ENCODE results near the gene FERMT2.
"Not testable (repeated sequence)": the region's sequence is repeated elsewhere in the genome, so short reads cannot be mapped to it uniquely, and the experiment has no call there.

The FERMT2 gene

DNA sequence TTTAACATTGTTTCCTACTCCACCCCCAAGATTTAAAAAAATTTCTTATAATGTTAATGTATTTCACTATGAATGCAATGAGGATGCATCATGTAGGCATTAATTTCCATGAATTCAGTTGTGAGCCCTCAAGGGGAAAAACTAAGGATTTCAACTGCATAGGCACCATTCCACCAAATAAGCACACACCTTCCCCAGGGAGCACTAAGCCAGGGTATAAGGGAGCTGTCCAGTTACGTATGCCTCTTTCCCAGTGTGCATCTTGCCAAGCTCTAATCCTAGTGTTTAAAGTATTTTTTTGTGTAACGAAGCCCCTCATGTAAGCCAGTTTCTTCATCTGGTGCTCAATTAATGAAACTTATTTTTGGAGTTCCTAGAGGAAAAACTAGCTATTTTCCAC is 6.6 kb downstream of the FERMT2 start:
- DNase-seq (ENCODE audit: low read depth), result no peak

DNA sequence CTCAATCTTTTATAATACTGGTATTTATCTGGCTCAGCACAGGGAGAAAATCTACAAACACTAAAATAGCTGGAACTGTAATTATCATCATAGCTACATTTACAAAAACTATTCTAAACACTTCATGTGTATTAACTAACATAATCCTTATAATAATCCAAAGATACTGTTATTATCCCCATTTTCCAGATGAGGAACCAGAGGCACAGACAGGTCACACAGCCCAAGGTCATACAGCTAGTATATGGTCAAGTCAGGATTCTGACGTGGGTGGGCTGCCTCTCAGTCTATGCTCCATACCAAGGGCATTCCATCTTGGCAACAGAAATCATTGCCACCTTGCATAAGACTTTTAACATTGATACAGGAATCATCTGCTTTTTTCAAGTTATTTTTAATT is 11.4 kb downstream of the FERMT2 start:
- DNase-seq (ENCODE audit: low read depth), result no peak

DNA sequence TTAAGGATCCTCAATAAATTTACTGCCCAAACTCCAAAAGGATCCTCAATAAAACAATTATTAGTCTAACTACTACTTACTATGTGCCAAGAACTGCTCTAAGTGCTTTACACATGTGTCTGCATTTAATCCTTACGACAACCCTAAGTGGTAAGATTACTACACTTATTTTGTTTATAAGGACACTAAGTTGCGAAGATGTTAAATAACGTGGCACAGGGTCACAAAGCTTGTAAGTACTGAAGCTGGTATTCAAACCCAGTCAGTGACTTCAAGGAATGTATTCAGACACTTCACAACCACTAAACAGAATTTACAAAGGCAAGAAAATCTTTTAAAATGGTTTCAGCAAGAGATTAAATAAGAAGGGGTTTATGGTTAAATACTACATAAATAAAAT is 13.0 kb downstream of the FERMT2 start:
- DNase-seq (ENCODE audit: low read depth), result no peak

DNA sequence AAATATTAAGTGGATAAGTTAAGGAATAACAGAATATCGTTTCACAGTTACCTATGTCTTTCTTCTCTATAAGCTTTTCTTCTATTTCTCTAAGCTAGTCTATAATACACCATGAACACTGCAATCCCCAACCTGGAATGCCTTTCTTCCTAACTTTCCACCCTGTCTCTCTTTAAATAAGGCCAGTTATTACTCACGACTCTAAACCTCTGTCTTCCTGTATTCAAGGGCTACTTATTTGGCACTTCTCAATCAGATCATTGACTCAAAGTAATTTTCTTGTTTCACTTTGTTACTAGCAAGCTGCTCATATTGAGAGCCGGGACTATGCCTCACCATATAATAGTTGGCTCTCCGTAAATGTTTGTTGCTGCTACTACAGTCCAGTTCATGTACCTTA is 13.5 kb downstream of the FERMT2 start:
- DNase-seq (ENCODE audit: low read depth), result no peak

DNA sequence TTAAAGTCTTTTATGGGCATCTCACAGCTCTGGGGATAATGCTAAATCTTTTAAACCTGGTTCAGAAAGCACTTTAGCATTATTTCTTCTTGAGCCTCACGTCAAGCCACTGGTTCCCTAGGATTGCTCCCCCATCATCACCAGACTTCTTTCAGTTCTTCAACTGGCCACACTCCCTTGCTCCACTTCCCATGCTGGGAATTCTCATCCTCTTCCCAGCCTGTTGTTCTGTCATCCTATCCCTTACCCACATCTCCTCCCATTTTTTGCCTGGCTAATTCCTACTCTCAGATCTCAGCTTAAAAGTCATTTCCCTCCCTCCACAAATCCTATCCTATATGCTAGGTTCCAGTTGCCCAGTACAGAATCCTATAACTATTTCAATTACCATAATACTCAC is 14.4 kb downstream of the FERMT2 start:
- DNase-seq (ENCODE audit: low read depth), result no peak

DNA sequence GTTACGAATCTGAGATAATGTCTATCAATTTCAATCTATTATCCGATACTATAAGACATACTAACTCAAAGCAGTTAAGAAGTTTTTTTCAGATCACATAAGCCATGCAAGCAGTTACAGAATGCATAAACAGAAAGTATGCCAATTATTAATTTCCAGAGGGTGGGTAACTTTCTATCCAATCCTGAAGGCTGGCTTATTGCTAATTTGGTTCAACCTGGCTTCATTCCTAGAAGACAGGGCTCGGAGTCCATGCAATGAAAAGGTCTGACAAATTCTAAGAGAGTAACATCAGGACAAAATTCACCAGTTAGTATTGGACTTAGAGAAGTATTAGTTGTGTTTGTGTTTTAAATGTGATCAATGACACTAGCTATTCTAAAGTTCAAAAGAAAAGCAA is 15.0 kb downstream of the FERMT2 start:
- DNase-seq (ENCODE audit: low read depth), result no peak

DNA sequence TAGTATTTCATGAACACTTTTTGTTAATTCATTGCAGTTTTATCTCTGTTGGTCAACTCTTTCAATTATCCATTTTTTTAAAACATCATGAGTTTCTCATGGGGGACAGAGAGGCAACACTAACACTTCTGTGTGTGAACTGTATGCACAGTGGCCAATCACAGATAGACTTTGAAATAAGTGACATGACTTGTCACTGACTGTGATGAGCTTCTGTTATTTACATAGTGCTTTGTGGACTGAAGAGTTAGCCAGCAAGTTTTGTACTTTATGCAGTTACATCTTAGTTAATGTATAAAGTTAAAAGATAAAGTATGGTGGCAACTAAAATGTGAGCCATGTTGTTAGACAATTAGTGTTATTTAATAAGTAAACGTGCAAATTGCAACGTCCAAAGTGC is 16.1 kb downstream of the FERMT2 start:
- no peak for DNase-seq (ENCODE audit: low read depth)

DNA sequence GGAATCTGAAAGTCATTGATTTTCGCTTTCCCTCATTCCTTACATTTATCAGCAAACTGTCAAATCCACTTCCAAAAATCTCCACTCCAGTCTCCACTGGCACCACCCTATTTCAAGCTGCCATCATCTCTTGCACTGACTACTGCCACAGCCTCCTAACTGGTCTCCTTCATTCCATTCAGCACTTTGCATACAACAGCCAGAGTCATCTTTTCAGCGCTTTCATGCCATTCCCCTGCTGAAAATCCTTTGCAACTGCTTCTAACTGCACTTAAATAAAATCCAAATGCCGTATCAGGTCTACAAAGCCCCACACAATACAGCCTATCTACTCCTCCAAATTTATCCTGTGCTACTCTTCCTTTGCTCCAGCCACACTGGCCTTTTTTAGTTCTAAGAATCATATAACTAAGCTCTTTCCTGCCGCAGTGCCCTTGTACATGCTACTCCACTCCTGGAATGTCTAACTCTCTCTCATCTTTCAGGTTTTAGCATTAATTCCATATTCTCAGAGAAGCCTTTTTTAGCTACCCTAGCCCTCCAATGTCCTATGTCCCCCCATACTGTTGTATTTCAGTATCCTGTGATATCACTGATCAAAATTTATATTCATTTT is 21.6 kb downstream of the FERMT2 start:
- no peak for DNase-seq (ENCODE audit: low read depth)

DNA sequence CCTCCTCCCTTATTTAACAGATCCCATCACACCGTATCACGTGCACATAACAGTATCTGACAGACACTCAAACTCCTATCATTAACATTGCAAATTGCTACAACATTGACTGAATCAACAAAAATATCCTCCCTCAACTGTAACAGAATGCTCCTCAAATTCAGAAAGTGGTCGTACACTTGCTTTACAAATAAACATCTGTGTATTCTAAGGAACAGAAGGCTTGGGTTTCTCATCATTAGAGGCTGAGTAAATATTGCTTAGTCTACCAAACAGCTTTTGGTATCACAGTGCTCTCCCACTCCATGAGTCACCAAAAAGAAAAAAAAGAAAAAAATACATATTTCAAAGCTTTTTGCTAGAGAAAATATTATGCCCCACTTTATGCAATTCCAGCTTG is 23.9 kb downstream of the FERMT2 start:
- DNase-seq (ENCODE audit: low read depth), result peak; percentile 38

DNA sequence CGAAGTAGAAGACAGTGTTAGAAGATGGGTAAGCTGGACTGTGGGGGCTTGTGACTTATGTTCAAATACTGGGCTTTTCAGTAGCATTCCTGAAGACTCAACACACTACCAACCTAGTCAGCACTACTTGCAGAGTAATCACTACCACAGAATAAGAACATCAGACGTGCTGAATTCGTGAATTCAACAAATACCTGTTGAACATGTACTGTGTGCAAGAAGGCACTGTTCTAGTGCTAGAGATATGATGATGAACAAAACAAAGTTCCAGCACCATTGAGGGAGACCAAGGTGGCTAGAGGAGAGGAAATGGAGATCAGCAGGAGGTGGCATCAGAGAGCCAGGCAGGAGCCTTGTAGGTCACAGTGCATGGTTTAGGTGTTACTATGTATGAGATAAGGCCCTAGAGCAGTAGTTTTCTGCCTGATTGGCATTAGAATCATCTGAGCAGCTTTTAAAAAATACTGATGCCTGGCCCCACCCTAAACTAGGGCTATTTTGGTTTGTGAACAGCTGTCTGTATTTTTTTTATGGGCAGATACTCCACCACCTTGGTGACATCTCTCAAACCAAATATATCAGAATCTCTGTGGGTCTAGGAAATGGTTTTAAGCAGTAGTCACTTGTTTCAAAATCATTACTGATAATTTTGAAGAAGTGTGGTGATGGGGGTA is 26.8 kb downstream of the FERMT2 start:
- DNase-seq (ENCODE audit: low read depth), result no peak

DNA sequence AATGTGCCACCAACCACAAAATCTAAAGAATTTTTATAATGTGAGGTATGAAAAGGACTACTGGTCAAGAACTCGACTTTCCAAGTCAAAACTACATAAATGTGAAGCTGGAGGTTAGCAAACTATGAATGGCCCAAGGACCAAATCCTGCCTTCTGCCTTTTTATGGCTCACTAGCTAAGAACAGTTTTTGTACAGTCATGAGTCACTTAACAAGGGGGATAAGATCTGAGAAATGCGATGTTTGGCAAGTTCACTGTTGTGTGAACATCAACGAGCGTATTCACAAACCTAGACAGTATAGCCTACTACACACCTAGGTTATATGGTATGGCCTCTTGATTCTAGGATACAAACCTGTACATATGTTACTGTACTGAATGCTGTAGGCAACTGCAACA is 28.2 kb downstream of the FERMT2 start:
- peak; percentile 88 for DNase-seq (ENCODE audit: low read depth)

DNA sequence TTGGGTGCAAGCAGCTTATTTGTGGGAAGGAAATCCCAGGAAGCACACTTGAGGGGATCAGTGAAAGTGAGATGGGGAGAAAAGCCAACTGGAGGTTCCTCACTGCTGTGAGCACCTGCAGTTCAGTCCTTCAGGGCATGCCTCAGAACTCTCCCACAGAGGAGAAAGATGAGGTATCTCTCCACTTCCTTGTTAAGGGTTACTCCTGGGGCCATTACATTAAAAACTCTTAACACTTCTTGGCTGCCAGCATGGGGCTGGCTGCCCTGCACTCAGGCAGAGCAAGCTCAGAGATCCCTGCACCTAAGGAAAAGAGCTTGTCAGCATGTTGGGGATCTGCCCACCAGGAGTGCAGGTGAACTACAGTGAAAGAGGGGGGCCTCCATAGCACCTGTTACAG is 28.8 kb downstream of the FERMT2 start:
- DNase-seq (ENCODE audit: low read depth), result no peak

DNA sequence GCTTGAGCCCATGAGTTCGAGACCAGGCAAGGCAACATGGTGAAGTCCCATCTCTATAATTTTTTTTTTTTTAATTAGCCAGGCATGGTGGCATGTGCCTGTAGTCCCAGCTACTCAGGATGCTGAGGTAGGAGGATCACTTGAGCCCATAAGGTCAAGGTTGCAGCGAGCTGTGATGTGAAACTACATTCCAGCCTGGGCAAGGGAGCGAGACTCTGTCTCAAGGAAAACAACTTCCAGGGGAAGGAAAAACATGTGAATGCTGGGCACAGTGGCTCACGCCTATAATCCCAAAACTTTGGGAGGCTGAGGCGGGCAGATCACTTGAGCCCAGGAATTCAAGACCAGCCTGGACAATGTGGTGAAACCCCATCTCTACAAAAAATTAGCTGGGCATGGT is 30.4 kb downstream of the FERMT2 start:
- not testable (repeated sequence) for DNase-seq (ENCODE audit: low read depth)

DNA sequence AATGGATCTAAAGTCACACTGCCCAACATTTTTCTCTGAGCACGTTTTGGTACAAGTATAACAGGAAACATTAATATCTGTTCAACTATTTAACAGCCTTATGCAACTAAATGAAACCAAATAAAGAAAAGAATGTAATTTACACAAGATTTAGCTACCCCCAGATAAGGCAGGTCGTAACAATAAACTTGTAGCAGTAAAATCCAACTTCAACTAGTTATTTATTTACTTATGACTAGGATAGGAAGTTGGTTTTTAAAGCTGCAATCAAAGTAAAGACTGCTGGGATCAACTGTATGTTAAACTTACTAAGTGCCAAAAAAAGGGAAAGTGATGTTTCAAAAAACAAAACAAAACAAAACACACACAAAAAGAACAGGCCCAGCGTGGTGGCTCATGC is 30.9 kb downstream of the FERMT2 start:
- DNase-seq (ENCODE audit: low read depth), result peak; percentile 82

DNA sequence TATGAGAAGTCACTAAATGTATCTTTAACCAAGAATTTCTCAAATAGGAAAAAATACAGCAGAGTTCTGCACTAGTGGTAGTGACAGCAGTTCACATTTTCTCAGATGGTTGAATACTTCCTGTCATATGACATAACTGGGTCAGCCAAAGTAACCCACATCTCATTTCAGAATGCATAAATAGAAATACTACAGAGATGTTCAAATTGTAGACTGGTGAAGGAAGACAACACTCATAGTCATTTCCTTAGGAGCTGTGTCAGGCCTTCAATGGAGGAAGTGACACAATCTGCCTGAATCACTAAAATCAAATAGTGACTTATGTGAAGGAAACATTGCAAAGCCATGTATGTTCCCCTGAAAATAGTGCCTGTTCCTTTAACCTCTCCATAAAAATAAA is 32.4 kb downstream of the FERMT2 start:
- peak; percentile 81 for DNase-seq (ENCODE audit: low read depth)

DNA sequence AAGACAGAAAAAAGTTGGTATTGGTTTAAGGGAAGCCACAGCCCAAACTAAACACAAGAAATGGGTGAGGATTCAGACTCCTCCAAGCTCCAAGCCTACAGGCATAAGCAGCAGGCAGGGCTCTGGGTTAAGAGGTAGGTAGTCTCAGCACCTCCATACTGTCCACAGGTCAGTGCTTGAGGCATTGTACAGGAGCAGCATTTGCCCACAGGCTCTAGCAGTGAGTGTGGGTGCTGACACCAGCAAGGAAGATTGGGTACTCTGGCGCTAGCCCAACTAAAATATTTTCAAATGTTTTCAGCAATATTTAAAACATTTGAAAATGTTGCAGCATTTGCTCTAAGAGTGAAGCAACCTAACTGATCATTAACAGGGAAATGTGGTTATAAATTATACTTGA is 33.1 kb downstream of the FERMT2 start:
- DNase-seq (ENCODE audit: low read depth), result peak; percentile 52

DNA sequence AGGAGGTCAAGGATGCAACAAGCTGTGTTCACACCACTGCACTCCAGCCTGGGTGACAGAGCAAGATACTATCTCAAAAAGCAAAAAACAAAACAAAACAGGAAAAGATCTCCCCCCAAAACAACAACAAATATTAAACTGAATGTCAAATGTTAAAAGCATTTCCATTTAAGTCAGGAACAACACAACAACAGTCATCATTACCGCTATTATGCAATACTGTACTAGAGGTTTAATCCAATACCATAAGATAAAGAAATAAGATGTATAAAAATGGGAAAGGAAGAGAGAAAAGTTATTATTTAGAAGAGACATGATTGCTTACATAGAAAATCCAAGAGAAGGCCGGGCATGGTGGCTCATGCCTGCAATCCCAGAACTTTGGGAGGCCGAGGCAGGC is 36.6 kb downstream of the FERMT2 start:
- DNase-seq (ENCODE audit: low read depth), result no peak

DNA sequence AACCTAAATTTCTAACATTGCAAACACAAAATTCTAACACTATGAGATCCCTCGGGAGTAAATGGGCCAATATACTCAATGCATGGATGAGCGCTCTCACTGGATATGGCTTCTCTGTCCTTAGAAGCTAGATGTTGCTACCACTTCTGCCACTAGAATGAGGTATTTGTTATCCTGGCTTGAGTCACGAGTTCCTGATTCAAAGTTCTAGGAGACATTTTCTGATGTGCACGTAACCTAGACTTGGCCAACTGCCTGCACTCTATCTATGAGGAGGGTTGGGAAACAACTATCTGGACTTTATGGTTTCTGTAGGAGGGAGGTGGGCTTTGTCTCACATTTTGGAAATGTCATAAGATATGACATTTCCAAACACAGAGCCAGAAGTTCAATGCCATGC is 37.6 kb downstream of the FERMT2 start:
- peak; percentile 38 for DNase-seq (ENCODE audit: low read depth)

DNA sequence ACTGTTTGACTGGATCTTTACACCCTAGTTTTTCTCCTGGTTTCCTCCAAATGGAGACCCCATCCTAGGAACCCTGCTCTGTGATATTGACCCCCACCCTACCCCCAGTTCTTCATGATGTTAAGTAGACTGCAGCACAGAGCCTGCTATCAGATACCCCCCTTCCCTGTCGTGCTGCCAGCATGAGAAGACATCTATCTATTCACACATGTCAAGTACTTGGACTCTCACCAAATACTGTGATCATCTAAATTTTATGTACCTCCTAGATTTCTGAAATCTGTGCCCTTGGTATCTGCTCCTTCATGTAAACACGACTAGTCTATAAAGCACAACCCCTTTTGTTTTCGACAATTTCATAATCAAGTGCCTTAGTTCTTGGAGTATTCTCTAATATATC is 38.9 kb downstream of the FERMT2 start:
- DNase-seq (ENCODE audit: low read depth), result no peak

DNA sequence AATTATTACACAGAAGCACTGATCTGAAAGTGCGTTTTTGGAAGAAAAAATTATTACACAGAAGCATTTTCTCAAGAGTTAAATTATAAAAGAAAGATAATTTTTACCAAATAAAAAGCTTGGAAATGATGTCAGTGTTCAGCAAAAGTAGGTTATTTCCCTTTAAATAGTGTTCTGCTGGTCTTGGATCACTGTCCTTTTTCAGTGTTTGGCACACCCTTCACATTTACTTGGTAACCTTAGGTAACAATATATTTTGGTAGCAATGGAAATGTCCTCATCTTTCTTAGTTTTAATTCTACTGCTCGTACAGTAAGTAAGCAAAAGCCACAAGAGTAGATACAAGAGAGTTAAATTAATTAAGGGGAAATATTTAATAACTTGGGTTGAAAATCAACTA is 40.3 kb downstream of the FERMT2 start:
- DNase-seq (ENCODE audit: low read depth), result no peak

DNA sequence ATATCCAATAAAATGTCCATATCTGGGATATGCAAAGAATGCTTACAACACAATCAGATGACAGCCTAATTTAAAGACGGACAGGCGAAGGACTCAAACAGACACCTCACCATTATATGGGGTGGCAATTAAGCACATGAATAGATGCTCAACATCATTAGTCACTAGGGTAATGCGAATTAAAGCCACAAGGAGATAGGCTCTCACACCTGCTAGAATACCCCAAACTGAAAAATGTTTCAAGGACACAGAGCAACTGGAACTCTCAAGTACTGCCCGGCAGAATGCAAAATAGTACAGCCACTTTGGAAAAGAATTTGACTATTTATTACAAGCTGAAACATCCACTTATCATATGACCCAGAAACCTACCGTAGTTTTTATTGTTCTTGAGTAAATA is 42.9 kb downstream of the FERMT2 start:
- DNase-seq (ENCODE audit: low read depth), result no peak

DNA sequence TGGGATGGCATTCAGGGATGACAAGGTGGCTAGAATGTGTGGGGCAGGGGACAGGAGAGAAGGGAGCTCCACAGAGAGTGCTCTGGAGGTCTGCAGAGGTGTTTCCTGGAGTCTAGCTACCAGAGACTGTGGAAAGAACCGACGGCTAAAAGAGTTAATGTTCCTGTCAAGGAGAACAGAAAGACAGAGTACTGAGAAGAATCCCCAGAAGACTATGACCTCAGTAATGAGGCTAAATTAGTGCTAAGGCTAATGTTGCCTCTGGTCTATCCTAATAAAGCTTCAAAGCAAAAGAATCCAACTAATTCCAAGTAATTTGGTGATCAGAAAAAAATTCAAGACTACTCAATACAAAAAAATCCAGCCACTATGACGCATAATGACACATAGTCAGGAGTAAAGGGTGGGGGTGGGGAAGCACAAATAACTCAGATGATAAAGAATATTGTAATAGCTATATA is 44.7 kb downstream of the FERMT2 start:
- peak; percentile 94 for DNase-seq (ENCODE audit: low read depth)

DNA sequence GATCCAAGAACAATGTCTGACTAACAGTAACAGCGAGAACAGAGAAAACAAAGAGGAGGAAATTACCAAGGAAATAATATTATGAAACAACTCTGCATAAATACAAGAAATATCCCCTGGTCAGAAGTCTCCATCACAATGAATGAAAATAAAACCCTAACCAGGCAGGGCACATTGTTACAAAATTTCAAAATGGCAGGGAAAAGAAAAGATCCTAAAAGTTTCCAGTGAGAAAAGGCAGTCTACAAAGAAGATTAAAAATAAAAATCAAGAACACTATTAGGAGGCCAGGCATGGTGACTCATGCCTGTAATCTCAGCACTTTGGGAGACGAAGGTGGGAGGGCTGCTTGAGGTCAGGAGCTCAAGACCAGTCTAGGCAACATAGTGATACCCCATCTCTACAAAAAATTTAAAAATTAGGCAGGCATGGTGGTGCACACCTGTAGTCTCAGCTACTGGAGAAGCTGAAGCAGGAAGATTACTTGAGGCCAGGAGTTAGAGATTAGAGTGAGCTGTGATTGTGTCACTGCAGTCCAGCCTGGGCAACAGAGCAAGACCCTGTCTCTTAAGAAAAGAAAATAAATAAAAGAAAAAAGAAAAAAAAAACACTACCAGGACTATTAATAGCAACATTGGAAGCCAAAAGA is 47.8 kb downstream of the FERMT2 start:
- peak; percentile 66 for DNase-seq (ENCODE audit: low read depth)
